ENCODE results near the gene COX7A2.

The COX7A2 gene

DNA sequence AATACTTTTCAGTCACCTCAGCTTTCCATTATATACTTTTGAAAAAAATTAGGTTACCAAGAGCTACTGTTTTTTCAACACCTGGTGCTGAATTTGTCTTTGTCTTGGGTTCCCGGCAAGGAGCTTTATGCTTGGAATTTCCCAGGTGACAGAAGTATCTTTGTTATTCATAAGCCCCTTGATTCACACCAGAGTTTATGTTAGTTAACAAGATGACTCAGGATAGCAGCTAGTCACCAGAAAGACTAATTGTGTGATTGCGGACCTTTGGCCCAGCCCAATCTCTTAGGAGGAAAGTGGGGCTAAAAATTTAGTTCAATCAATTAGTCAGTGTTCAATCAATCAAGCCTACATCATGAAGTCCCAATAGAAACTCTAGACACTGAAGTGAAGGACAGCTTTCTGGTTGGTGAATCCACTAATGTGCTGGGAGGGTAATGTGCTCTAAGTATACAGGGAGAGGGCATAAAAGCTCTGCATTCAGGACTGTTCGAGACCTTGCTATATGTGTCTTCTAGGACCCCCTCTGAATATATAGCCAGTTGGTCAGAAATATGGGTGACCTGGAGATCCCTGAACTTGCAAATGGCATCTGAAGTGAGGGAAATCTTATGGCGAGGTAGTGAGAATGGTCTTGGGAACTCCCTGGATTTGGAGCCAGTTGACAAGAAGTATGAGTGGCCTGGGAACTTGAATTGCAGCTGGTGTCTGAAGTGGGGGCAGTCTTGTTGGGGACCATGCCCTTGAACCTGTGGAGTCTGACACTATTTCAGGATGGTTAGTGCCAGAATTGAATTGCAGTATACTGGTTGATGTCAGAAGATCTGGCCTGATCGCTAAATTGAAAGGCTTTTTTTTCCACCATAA lies 24.8 kb upstream of the COX7A2 start:
- no peak for DNase-seq (ENCODE audit: low spot score)

DNA sequence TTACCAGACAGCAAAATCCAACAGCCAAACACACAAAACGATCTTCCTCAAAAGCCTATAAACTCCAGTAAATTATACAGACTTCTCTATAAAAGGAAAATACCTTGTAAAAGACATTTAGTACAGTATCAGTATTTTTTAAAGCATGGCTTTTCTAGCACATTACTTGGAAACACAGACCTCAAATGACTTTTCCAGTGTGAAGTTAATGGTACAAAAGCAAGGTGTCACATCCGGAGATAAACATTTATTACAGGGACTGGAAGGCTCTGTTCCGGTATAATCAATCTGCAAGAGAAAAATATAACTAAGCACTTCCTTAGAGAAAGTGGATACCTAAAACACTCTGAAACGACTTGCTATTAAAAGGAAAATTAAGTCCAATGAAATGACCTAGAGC lies 23.9 kb upstream of the COX7A2 start:
- DNase-seq (ENCODE audit: low spot score): no peak

DNA sequence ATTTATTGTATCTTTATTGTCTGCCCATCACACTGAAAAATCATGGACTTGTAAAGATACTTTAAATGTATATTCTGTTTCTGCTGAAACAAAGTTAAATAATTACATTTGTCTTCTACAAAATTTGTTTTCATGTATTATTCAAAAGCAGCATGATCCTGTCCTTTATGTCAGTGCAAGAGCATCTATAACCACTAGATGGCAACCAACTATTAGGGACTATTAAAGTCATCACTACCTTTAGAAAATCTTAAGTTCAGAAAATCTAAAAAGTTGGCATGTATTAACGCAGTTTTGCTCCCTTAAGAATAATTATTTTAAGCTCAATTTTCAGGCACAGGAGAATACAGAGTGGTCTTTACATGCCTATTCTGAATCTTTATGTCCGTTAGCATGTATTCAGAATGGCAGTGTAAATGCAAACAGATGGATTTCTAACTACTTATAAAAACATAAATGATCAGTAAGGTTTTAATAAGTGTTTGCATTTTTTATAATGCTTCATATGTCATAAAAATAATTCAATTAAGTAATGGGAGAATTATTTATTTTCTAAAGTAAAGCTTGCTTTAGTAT lies 23.2 kb upstream of the COX7A2 start:
- DNase-seq (ENCODE audit: low spot score): peak; percentile 17

DNA sequence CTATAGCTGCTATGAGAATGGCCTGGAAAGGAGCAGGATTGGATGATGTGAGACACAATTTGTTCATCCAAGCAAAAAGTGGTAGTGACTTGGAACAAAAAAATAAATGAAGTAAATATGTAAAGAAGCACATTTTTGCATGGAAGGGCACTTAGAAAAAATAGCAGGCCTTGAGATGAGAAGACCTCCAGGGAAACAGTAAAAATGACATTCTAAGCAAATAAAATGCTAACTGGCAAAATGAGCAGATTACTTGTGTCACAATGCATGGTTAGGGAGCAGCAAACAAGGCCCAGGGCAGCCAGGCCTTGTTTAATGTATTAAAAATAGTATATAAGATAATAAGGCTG lies 19.8 kb upstream of the COX7A2 start:
- DNase-seq (ENCODE audit: low spot score): no peak

DNA sequence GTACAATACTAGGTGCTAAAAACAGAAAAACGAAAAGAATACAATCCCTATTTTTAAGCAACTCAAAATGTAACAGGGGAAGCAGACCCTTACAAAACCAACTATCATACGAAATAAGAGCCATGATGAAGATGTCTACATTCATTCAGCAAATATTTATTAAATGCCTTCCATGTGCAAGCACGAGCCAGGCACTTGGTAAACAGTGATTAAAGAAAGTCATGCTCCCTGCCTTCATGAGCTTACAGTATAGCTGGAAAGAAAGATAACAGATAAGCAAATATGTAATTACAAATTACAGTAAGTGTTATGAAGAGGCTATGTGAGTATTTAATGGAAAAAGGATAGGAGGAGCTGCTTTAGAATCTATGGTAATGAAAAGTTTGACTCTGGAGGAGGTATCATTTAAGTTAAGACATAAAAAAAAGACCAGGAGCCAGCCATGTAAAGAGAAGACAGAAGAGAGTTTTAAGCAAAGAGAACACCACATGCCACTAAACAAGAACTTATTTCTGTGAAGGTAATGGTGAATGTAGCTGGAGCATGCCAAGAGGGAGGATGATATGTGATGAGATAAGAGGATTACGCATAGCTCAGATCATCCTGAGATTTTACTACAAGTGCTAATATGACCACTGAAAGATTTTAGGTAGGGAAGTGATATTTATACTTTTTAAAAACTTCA lies 19.3 kb upstream of the COX7A2 start:
- DNase-seq (ENCODE audit: low spot score): no peak

DNA sequence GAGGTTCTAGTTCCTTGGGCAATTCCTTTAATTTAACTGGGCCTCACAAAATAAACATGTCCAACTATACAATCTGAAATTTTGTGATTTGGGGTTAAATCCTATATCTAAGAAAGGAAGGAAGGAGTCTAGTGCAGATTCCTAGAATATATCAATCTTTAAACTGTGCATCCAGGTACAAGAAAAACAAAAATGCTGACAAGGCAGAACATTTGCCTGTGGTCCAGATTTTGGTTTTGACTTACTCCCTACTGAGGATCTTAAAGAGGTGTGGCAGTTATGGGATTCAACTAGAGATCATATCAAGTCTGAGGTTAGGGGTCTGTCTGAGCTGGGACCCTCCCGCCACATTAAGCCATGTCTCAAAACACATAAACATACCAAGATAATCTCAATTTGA lies 17.7 kb upstream of the COX7A2 start:
- DNase-seq (ENCODE audit: low spot score): no peak

DNA sequence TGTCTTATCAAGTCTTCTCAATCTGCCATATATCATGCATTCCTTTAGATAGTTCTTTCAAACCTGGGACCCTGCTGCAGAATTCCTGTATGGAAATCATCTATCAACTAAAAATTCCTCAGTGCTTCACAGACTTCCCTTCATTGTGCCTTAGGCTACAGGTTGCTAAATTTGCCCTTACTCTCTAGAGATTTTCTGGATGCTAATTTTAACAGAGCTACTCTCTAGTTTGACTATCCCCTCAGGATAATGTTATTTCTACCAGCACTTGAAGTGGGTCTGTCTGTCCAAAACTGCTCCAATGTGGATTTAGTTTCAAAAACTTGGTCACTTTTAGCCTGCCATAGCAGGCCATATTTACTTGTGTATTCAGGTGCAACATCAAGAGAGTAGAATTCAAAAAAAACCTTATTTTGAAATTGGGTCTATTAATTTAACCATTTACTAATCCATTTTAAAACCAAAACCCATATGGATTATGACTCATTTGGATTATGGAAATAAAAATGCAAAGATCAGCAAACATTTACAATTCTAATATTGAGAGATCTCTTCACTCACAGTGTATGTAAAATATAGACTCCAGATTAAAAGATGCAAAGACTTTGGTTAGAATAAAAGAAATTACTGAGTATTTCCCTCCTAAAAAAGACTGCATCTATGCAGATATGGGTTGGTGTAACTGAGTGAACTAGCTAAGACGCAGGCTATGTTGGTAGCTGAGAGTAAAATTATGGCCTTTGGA lies 13.9 kb upstream of the COX7A2 start:
- DNase-seq (ENCODE audit: low spot score): no peak

DNA sequence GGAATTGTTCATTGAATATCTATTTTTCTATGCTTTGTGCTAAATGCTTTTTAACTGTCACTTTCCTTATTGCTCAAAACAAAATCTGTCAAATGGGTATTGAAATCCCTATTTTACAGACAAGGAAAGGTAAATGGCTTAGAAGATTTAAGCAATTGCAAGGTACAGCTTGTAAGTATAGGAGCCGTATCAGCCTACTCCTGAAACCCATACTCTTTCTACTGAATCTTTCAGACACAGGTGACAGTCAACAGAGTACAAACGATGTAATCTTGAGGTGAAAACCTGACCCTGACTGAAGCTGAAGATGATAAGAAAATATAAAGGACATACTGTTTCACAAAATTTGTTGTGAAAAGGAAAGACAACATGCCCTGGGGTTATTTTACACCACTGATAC lies 7.0 kb upstream of the COX7A2 start:
- no peak for DNase-seq (ENCODE audit: low spot score)

DNA sequence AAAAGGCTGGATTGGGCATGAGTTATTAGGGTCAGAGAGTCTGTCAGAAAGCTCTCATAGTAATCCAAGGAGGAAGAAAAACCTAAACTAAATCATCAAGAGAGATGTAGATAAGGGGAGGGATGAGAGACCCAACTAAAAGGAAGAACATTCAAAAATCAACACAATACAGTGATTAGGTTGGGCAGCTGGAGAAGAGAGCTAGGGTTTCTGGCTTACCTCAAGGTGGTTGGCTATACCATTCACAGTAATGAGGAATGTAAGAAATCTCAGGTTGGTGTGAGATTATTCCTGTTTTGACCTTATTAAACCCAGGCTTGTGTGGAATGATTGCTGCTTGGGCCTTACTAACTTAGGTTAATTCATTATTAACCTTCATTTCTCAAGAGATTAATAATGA lies 6.2 kb upstream of the COX7A2 start:
- DNase-seq (ENCODE audit: low spot score): no peak

DNA sequence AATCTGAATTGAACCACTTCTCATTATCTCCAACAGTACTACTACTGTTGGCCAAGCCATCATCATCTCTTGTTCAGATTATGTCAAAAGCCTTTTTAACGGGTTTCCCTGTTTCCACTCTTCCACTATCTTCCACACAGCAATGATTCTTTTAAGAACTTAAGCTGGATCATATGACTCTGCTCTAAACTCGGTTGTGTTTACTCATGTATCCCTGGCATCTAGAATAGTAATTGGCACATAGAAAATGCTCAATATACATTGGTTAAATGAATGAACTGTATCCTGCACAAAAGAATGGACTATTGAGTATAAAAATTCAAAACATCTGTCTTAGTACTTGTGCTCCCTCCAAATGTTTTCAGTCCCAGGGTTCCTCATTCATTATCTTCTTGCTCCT lies 2.8 kb upstream of the COX7A2 start:
- DNase-seq (ENCODE audit: low spot score): no peak

DNA sequence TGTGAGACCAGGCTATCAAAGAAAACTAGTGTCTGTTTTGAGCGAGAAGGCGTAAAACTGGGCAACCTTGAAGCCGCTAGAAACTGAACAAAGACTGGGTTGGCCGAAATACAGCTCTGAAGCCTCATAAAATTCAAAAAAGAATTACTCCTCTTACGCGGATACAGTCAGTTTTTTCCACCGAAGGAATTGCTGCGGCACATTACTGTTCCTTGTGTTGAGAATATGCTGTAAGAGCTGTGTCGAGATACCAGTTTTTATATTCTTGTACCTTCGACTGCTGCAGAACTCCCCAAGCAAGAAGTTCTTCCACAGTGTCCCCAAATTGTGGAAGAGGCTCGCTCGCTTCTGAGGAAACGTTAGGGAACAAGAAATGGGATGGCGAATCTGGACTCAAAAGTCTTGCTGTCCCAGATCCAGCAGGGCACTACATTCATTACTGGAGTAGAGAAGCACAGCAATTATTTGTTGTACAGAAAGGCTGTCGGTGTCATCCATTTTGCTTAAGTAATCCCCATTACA lies 523 bp upstream of the COX7A2 start:
- no peak for DNase-seq (ENCODE audit: low spot score)

DNA sequence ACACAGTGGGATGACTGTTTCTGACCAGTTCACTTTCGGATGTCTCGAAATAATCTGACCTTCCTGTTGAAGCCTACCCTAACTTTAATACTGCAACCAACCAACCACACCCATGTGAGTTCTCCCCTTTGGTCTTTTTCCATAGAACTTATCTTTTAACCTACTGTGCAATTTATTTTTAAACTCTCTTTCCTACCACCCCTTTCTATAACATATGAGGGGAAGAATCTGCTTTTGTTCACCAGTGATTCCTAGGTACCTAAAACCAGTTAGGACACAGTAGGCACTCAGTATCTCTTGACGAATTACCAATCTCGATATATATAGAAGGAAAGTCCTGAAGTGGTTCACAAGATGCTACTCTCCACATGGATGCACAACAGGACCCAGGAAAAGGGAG lies 7.0 kb downstream of the COX7A2 start:
- no peak for DNase-seq (ENCODE audit: low spot score)

DNA sequence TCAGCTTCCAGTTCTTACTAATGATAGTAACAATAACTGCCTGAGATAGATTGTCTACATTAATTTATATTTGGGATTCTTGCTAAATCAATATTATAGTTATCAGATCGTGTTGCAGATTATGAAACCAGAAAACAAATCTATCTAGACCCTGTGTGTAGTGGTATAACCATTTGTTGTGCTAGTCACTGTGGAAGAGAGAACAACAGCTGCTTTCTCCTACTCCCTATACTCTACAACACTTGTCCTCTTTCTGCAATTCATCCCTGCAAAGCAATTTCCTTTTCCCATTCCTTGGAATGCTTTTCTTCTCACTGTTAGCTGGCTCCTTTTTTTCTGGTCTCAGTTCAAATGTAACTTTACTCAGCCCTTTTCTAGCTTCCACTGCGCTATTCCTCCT lies 8.3 kb downstream of the COX7A2 start:
- DNase-seq (ENCODE audit: low spot score): no peak

DNA sequence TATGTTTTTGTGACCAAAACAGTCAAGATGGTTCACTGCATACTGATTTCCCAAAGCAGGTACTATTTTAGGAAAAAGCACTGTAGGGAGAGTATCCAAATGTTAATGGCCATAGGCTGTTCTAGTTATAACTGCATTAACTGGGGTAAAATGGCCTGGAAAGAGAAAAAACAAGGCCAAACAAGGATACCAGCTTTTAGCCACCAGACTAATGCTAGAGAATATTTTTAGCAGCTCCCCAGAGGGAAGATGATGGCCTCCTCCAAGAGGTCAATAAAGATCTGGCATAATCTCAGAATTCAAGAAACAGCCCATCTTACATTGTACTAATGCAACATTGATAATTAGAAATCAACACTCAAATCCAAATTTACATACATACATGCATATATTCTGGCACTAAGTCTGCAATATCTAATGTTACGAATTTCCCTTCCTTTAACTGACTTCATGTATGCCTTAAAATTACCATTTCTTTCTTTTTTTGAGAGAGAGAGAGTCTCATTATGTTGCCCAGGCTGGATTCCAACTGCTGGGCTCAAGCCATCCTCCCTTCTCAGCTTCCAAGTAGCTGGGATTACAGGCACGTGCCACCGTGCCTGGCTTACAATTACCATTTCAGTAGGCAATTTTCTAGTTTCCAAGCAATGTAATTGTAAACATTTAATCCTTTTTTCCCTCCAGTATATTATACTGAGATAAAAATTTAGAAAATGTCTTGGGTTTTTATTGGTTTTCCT lies 9.3 kb downstream of the COX7A2 start:
- no peak for DNase-seq (ENCODE audit: low spot score)

DNA sequence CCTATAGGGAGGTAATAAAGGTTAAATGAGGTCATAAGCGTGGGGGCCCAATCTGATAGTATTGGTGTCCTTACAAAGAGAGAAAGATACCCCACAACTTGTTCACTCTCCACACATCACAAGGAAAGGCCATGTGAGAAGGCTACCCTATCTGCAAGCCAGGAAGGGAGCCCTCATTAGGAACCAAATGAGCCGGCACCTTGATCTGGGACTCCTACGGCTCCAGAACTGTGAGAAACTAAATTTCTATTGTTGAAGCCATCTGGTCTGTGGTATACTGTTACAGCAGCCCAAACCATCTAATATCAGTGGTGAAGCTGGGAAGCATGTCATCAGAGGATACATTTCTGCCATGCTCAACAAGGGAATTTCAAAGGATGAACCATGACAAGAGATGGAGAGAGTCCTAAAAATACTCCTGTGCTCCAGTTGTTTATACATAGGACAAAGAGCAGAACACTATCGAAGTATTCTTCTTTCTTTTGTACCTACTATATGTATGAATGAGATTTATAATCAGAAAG lies 10.4 kb downstream of the COX7A2 start:
- DNase-seq (ENCODE audit: low spot score): no peak

DNA sequence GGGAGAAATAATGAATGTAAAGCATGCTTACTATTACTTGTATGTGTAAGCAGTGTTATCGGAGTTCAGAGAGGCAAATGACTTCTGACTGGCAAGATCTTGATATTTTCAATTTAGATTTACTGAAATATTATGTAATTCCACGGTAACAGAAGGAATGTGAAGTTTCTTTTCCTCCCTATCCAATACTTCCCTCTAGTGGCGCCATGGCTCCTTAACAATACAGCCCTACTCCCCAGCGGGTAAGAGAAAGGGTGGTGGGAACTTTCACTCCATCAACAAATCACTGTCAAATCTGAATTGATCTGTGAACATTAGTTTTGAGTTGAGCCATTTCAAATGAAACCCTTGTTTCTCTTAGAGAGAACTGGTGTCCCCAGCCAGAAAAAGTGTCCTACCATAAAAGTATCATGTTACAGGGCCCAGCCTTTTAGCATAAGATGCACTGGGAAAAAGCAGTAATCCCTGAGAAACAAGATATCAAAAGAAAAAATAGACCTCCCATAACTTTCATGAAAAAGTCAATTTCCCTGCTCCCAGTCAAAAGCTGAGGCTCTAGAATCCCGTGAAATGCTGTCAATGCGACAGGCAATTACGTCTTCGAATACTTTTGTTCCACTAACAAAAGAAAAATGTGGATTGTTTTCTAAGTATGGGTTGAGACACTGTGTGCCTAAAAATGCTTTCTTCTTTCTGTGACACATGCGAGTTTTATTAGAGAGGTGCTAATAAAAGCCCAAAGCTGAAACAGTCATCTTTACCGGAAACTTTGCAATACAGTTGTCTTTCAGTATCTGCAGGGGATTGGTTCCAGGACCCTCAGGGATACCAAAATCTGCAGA lies 12.9 kb downstream of the COX7A2 start:
- no peak for DNase-seq (ENCODE audit: low spot score)

DNA sequence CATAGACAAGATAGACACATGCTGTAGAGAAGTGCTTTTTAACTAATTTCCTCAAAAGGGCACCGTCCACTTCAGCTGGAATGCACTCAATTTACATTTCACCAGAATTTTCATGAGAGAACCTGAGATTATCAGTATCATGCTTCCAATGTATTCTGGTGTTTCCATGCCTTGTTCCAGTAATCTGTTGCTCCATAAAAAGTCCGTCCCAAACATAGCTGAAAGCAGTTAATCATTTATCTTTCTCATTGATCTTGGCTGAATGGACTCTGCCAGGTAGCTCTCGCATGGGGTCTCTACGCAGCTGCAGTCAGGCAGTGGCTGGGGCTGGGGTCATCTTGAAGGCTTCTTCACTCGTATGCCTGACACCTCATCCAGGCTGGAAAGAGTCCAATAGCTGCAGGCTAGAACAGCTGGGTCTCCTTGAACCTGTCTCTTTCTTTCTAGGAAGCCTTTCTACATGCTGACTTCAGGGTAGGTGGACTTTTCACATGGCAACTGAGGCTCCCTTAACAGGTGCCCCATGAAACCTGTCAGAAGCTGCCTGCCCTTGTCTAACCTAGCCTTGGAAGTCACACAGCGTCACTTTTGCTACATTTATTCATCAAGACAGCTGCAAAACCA lies 19.2 kb downstream of the COX7A2 start:
- no peak for DNase-seq (ENCODE audit: low spot score)

DNA sequence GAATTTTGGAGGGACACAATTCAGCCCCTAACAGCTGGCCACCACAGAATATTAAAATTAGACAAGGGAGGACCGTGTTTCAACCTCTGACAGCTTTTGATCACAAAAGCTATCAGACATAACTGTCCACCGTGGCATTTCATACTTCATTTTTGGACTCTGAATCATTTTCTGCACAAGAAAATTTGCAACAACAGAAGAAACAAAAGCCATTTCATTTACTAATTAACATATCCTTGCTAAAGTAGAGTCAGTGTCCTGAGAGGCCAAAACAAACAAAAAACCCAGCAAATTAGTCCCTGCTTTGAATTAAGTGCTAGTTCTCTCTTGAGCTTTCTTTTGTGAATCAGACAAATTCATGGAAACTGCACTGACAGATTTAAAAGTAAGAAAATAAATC lies 20.2 kb downstream of the COX7A2 start:
- DNase-seq (ENCODE audit: low spot score): no peak

DNA sequence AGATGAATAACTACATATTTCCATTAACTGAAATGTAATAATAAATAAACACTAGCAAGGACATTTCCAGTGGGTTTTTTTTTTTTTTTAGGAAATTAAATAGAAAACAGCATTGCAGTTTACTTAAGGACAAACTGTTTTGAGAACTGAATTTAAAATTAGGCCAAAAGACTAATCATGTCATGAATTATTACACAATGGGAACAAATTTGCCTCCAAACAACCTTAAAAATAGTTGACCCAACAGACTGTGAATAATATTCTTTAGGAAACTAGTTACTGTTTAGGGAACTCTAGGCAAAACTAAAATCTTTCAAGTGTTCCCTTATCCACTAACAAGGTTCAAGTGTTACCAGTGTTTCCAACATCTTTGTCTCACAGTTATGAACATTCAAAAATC lies 21.3 kb downstream of the COX7A2 start:
- DNase-seq (ENCODE audit: low spot score): no peak

DNA sequence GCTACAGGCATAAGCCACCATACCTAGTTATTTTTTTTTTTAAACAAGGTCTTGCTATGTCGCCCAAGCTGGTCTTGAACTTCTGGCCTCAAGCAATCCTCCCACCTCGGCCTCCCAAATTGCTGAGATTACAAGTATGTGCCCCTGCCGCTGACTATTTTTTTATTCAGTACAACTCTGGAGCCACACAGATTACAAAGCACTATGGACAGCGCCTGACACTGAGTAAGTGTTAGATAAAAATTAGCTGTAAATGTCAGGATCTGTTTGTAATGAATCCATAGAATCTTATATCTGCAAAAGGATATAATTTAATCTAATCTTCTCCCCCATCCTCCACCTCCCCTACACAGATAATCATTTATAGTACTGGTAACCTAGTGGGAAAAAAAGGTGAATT lies 22.5 kb downstream of the COX7A2 start:
- DNase-seq (ENCODE audit: low spot score): no peak

Data from CD4-positive, alpha-beta T cell treated with Interleukin-6 at 100 ng/mL for 8 hours (primary cell).